PC-9 (cell line): ENCODE measurements around the gene DPH7.

Experiments used
- CTCF ChIP-seq: fragments of 200-600 bp; sonication (generic); conservative IDR thresholded peaks from 2 replicates; pipeline ENCODE4 v1.6.1; 2017; ENCODE audit warnings: mixed run types, antibody characterized with exemption, mild to moderate bottlenecking, moderate library complexity
- EZH2 ChIP-seq: fragments of 200-600 bp; sonication (generic); IDR thresholded peaks from 2 replicates; pipeline ENCODE4 v1.8.0; 2017; ENCODE audit warnings: antibody characterized with exemption, low read depth

- TF ChIP-seq CTCF (no peak), EZH2 (no peak)
These were observed 47.7 kb upstream of the DPH7 start for GRCh38 chr9:137626464-137626863.
